Vagina (tissue), 2 donors: ENCODE results near the gene CD200R1. TPM values are rescaled to one million over a fixed set of nuclear protein-coding genes. Genes with fewer than 3 reads are reported as not detected.

Source experiments
- DNase-seq, 2 donors: peaks; one replicate each; pipeline ENCODE4 v3.0.0-alpha.2; 2017; ENCODE audit errors: extremely low spot score in 2 of 2
- H3K27ac ChIP-seq: fragments of 200-600 bp; sonication (generic); one replicate; pipeline ENCODE4 v1.5.1; 2019
- H3K27me3 ChIP-seq: fragments of 200-600 bp; sonication (generic); one replicate; pipeline ENCODE4 v1.5.1; 2019
- H3K36me3 ChIP-seq, 2 donors: fragments of 200-600 bp; sonication (generic); one replicate each; pipeline ENCODE4 v1.5.1; 2017 to 2019
- H3K4me1 ChIP-seq: fragments of 200-600 bp; sonication (generic); one replicate; pipeline ENCODE4 v1.5.1; 2019
- H3K4me3 ChIP-seq, 2 donors: fragments of 200-600 bp; sonication (generic); 1 replicate in 1 of 2; 2 replicates in 1 of 2; pipeline ENCODE4 v1.5.1; 2016 to 2019
- H3K9me3 ChIP-seq: fragments of 200-600 bp; sonication (generic); one replicate; pipeline ENCODE4 v1.5.1; 2019
- CTCF ChIP-seq, 3 experiments: fragments of 450-650 bp in 2 of 3; fragments of 200-600 bp in 1 of 3; sonication (generic) in 1 of 3; IDR thresholded peaks; one replicate each; pipeline ENCODE4 v1.5.1; 2017 to 2019; ENCODE audit warnings: antibody characterized with exemption in 3 of 3, mild to moderate bottlenecking in 2 of 3, moderate library complexity in 2 of 3
- POLR2A ChIP-seq, 2 donors: fragments of 450-650 bp; IDR thresholded peaks; one replicate each; pipeline ENCODE4 v1.6.1; 2017; ENCODE audit warnings: antibody characterized with exemption in 2 of 2, mild to moderate bottlenecking in 2 of 2, moderate library complexity in 2 of 2
- POLR2AphosphoS5 ChIP-seq, 2 donors: sonication (generic); formaldehyde crosslinking; IDR thresholded peaks; one replicate each; pipeline ENCODE4 v1.9.0; 2017; ENCODE audit warnings: antibody characterized with exemption in 2 of 2, mild to moderate bottlenecking in 2 of 2, low read depth in 1 of 2; ENCODE audit not compliant: insufficient read depth in 1 of 2
- intact Hi-C: fragments of 100-400 bp; cut with DNase I; formaldehyde crosslinking; loops from one replicate; pipeline ENCODE4 v1.15.1; 2023
- total RNA-seq: library from RNA; depleted of rRNA; stranded (reverse); fragments of >200 nt; gene quantifications from one replicate; pipeline ENCODE4 v1.2.3, GENCODE V29; 2016

The CD200R1 gene
- total RNA-seq, 1 donor from 2014 or later, result 0.49 TPM

- Histone ChIP-seq H3K9me3 (no peaks in the 10 kb centered on the region), H3K4me3 (no peak overlapping the region), H3K4me1 (no peaks in the 10 kb centered on the region), H3K27ac (no peak overlapping the region), H3K27me3 (no peaks in the 10 kb centered on the region), H3K36me3 (no peaks in the 10 kb centered on the region)
- no peak for DNase-seq
- TF ChIP-seq CTCF (IDR thresholded peaks at IDR 0.05) (no peak), POLR2AphosphoS5 (IDR thresholded peaks at IDR 0.05; ENCODE audit: insufficient read depth in 1 of 2, low read depth in 1 of 2) (no peak), POLR2A (IDR thresholded peaks at IDR 0.05) (no peak)
- intact Hi-C loops, result no loop called here
Observed at GRCh38 chr3:112871735-112872134, 103.2 kb downstream of the CD200R1 start.

Other genes starting within 250 kb of the CD200R1 start
- not detected for gene CD200R1L, start 128.2 kb downstream of the CD200R1 start, total RNA-seq
- 19.2 TPM for gene GTPBP8, start 15.9 kb upstream of the CD200R1 start, total RNA-seq
- 93.1 TPM for gene BOC, start 236.5 kb upstream of the CD200R1 start, total RNA-seq